Epithelial cell of esophagus (primary cell): Measurements from ENCODE around the gene SHFL.
A peak's percentile ranks its signal among the peaks of the same experiment; 100 is the strongest.

ENCODE experiments used
- DNase-seq: peaks from one replicate; pipeline ENCODE4 v3.0.0; 2010; ENCODE audit warnings: low read depth
- H3K4me3 ChIP-seq: 2 replicates; pipeline ENCODE4 v1.5.1; 2011; ENCODE audit warnings: mild to moderate bottlenecking, low read length, control low read depth
- CTCF ChIP-seq: IDR thresholded peaks from 2 replicates; pipeline ENCODE4 v1.5.1; 2011; ENCODE audit warnings: low read depth, mild to moderate bottlenecking, low read length, control low read depth, inconsistent platforms; ENCODE audit not compliant: insufficient read depth; ENCODE audit errors: missing control alignments

SHFL gene

GRCh38 chr19:10045371-10045770, 40.7 kb upstream of the SHFL start:
- DNase-seq: no peak
- no peak overlapping the region for H3K4me3 ChIP-seq
- TF ChIP-seq CTCF: no peak

- DNase-seq: no peak
- no peak overlapping the region for H3K4me3 ChIP-seq
- TF ChIP-seq CTCF: no peak
Observed at GRCh38 chr19:10049626-10050025, 36.5 kb upstream of the SHFL start.

GRCh38 chr19:10052602-10053360, 33.3 kb upstream of the SHFL start:
- TF ChIP-seq CTCF: no peak
- DNase-seq: no peak
- H3K4me3 ChIP-seq: no peak overlapping the region

- no peak for TF ChIP-seq CTCF
- no peak overlapping the region for H3K4me3 ChIP-seq
- DNase-seq: no peak
Observed at GRCh38 chr19:10061717-10062310, 24.3 kb upstream of the SHFL start.

GRCh38 chr19:10068205-10068604, 17.9 kb upstream of the SHFL start:
- TF ChIP-seq CTCF: no peak
- H3K4me3 ChIP-seq: no peak overlapping the region
- DNase-seq: no peak

- no peak for TF ChIP-seq CTCF
- DNase-seq: peak; percentile 40
- H3K4me3 ChIP-seq: no peak overlapping the region
Observed at GRCh38 chr19:10069046-10069445, 17.1 kb upstream of the SHFL start.
